GM12878 (cell line): Measurements from ENCODE around the gene ASAP3. TPM values are rescaled to one million over a fixed set of nuclear protein-coding genes. Genes with fewer than 3 reads are reported as not detected.

ENCODE experiments used
- BCLAF1 ChIP-seq: fragments of 450-650 bp; IDR thresholded peaks from 2 replicates; pipeline ENCODE4 v1.6.1; 2017; ENCODE audit warnings: antibody characterized with exemption, mild to moderate bottlenecking, moderate library complexity
- BHLHE40 ChIP-seq, 2 experiments: fragments of 450-650 bp in 1 of 2; IDR thresholded peaks; 2 replicates each; pipeline ENCODE4 v1.6.1; 2011 to 2017; ENCODE audit warnings: low read depth in 2 of 2, borderline replicate concordance in 1 of 2, improper control_type of control experiment in 1 of 2, low read length in 1 of 2, mild to moderate bottlenecking in 1 of 2
- CBFB ChIP-seq: IDR thresholded peaks from 2 replicates; pipeline ENCODE4 v1.6.1; 2016; ENCODE audit warnings: antibody characterized with exemption, low read depth
- ETV6 ChIP-seq, 2 experiments: fragments of 450-650 bp in 1 of 2; IDR thresholded peaks in 1 of 2; conservative IDR thresholded peaks in 1 of 2; 2 replicates each; pipeline ENCODE4 v1.6.1; 2014; ENCODE audit warnings: antibody characterized with exemption in 1 of 2, borderline replicate concordance in 1 of 2, low read depth in 1 of 2, mild to moderate bottlenecking in 1 of 2, moderate library complexity in 1 of 2
- MEF2B ChIP-seq: fragments of 450-650 bp; IDR thresholded peaks from 2 replicates; pipeline ENCODE4 v1.6.1; 2018; ENCODE audit warnings: mild to moderate bottlenecking, moderate library complexity; ENCODE audit not compliant: partially characterized antibody, poor library complexity, severe bottlenecking
- PAX8 ChIP-seq: fragments of 450-650 bp; IDR thresholded peaks from 2 replicates; pipeline ENCODE4 v1.6.1; 2017; ENCODE audit warnings: mild to moderate bottlenecking, moderate library complexity
- RAD21 ChIP-seq: IDR thresholded peaks from 2 replicates; pipeline ENCODE4 v1.6.1; 2011; ENCODE audit warnings: mild to moderate bottlenecking, low read depth, low read length, moderate library complexity; ENCODE audit not compliant: insufficient read depth
- RB1 ChIP-seq: fragments of 450-650 bp; formaldehyde crosslinking; IDR thresholded peaks from 2 replicates; pipeline ENCODE4 v1.6.1; 2017; ENCODE audit warnings: mild to moderate bottlenecking, borderline replicate concordance
- RELA ChIP-seq: fragments of 450-650 bp; IDR thresholded peaks from 2 replicates; pipeline ENCODE4 v1.8.0; 2014; ENCODE audit warnings: borderline replicate concordance; ENCODE audit not compliant: partially characterized antibody
- SMAD1 ChIP-seq: fragments of 450-650 bp; IDR thresholded peaks from 2 replicates; pipeline ENCODE4 v1.6.1; 2018; ENCODE audit warnings: mild to moderate bottlenecking, low read depth; ENCODE audit not compliant: partially characterized antibody
- SMC3 ChIP-seq: IDR thresholded peaks from 2 replicates; pipeline ENCODE4 v1.6.1; 2011; ENCODE audit warnings: low read length, improper control_type of control experiment, borderline replicate concordance
- STAT3 ChIP-seq: IDR thresholded peaks from 2 replicates; pipeline ENCODE4 v1.6.1; 2011; ENCODE audit warnings: low read depth, low read length, improper control_type of control experiment
- ZBTB11 ChIP-seq: fragments of 450-650 bp; formaldehyde crosslinking; IDR thresholded peaks from 2 replicates; pipeline ENCODE4 v1.5.0; 2022; ENCODE audit warnings: mild to moderate bottlenecking, missing genetic modification characterization
- polyA plus RNA-seq, 11 experiments: library from polyadenylated mRNA; depleted of rRNA in 4 of 11; unstranded in 6 of 11; stranded (reverse) in 5 of 11; fragments of >200 nt; fragmentation: Nextera tagmentation in 4 of 11; fragmentation: Illumina TruSeq in 1 of 11; extraction: Ambion mirVana in 4 of 11; extraction: Trizol in 1 of 11; gene quantifications; 1 replicate in 1 of 11; 2 replicates in 10 of 11; pipeline versions ENCODE4 v1.2.1 to v1.2.3, GENCODE V29; 2011 to 2016; ENCODE audit warnings: inconsistent platforms in 2 of 11, missing spikeins in 2 of 11, low read depth in 1 of 11
- total RNA-seq, 4 experiments: library from RNA; depleted of rRNA in 3 of 4; stranded (reverse); fragments of >200 nt in 3 of 4; fragmentation: Illumina TruSeq in 1 of 4; extraction: Trizol in 1 of 4; gene quantifications; 2 replicates each; pipeline versions ENCODE4 v1.2.1 to v1.2.3, GENCODE V29; 2013 to 2021
- TF ChIP-seq, protein P1 (sequence below): fragments of 450-650 bp; IDR thresholded peaks from 2 replicates; pipeline ENCODE4 v1.6.1; 2018; ENCODE audit warnings: borderline replicate concordance, mild to moderate bottlenecking; ENCODE audit not compliant: partially characterized antibody
- TF ChIP-seq, protein P2 (sequence below): IDR thresholded peaks from 2 replicates; pipeline ENCODE4 v1.6.1; 2012; ENCODE audit warnings: mild to moderate bottlenecking, low read depth, low read length

The ASAP3 gene
- total and polyA plus RNA-seq, 10 of the 15 experiments (the other 5 are each of a cell fraction or from before 2014, with no cell fraction given): 0.04 to 0.92 (median 0.34) TPM; not detected in 1

DNA sequence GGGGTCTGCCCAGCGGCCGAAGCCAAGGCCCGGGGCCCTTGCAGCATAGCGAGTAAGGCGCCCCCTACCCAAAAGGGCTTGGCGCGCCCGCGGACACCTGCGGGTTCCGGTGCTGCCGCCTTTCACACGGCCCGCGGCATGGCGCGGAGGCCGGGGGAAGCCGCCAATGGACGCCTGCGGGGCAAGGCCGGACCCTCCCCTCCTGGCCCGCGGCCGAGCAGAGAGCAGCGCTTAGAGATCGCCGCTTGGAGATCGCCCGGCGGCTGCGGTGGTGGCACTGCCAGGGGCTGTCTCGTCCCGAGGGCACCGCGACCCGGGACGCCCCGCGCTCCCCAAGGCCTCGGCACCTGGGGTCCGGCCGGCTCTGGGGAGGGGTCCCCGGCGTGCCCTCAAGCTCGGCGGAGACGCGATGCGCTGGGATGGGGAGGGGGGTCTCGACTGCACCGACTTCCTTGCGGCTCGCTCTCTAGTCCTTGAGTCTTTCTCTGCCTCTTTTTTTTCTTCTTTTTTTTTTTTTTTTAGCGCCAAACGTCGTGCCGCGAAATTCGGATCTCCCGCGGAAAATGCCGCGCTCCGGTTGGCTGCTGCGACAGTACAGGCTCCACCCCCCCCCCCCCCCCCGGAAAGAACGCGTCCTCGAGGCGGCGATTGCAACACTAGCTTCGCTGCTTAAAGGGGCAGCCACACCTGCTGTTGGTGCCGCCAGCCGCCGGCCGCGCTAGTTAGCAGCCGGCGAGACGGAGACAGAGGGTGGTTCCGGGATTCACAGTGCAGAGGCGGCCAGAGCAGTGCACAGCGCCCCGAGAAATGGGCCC lies 47.0 kb upstream of the ASAP3 start, which contains the start of gene E2F2 (continued):
- no peak for TF ChIP-seq ETV6 (conservative IDR thresholded peaks at IDR 0.05 in 1 of 2, IDR thresholded peaks at IDR 0.05 in 1 of 2; ENCODE audit: borderline replicate concordance in 1 of 2, low read depth in 1 of 2)
- TF ChIP-seq, protein P1, sequence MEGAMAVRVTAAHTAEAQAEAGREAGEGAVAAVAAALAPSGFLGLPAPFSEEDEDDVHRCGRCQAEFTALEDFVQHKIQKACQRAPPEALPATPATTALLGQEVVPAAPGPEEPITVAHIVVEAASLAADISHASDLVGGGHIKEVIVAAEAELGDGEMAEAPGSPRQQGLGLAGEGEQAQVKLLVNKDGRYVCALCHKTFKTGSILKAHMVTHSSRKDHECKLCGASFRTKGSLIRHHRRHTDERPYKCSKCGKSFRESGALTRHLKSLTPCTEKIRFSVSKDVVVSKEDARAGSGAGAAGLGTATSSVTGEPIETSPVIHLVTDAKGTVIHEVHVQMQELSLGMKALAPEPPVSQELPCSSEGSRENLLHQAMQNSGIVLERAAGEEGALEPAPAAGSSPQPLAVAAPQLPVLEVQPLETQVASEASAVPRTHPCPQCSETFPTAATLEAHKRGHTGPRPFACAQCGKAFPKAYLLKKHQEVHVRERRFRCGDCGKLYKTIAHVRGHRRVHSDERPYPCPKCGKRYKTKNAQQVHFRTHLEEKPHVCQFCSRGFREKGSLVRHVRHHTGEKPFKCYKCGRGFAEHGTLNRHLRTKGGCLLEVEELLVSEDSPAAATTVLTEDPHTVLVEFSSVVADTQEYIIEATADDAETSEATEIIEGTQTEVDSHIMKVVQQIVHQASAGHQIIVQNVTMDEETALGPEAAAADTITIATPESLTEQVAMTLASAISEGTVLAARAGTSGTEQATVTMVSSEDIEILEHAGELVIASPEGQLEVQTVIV: peak; percentile 10
- TF ChIP-seq SMC3: no peak
- TF ChIP-seq RAD21: no peak
- TF ChIP-seq RELA: no peak
- no peak for TF ChIP-seq SMAD1
- peak; percentile 94; the same call in 1 of the 2 replicates for TF ChIP-seq RB1
- no peak for TF ChIP-seq BCLAF1
- TF ChIP-seq, protein P2, sequence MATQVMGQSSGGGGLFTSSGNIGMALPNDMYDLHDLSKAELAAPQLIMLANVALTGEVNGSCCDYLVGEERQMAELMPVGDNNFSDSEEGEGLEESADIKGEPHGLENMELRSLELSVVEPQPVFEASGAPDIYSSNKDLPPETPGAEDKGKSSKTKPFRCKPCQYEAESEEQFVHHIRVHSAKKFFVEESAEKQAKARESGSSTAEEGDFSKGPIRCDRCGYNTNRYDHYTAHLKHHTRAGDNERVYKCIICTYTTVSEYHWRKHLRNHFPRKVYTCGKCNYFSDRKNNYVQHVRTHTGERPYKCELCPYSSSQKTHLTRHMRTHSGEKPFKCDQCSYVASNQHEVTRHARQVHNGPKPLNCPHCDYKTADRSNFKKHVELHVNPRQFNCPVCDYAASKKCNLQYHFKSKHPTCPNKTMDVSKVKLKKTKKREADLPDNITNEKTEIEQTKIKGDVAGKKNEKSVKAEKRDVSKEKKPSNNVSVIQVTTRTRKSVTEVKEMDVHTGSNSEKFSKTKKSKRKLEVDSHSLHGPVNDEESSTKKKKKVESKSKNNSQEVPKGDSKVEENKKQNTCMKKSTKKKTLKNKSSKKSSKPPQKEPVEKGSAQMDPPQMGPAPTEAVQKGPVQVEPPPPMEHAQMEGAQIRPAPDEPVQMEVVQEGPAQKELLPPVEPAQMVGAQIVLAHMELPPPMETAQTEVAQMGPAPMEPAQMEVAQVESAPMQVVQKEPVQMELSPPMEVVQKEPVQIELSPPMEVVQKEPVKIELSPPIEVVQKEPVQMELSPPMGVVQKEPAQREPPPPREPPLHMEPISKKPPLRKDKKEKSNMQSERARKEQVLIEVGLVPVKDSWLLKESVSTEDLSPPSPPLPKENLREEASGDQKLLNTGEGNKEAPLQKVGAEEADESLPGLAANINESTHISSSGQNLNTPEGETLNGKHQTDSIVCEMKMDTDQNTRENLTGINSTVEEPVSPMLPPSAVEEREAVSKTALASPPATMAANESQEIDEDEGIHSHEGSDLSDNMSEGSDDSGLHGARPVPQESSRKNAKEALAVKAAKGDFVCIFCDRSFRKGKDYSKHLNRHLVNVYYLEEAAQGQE: no peak
- TF ChIP-seq MEF2B: no peak
- no peak for TF ChIP-seq STAT3
- no peak; a peak in 2 of 4 replicates for TF ChIP-seq BHLHE40 (IDR thresholded peaks at IDR 0.05; ENCODE audit: borderline replicate concordance in 1 of 2, low read depth in 2 of 2, low read length in 1 of 2)
- TF ChIP-seq PAX8: no peak
- 0 out of 2 replicates have a peak, but pooled peaks have one; percentile 26 for TF ChIP-seq CBFB
- TF ChIP-seq ZBTB11 (CRISPR knock-in tag): no peak
